ENCODE data around the gene RPL28. TPM values are rescaled to one million over a fixed set of nuclear protein-coding genes. Genes with fewer than 3 reads are reported as not detected.

The RPL28 gene
- total RNA-seq, 1 donor, result 310 TPM

DNA sequence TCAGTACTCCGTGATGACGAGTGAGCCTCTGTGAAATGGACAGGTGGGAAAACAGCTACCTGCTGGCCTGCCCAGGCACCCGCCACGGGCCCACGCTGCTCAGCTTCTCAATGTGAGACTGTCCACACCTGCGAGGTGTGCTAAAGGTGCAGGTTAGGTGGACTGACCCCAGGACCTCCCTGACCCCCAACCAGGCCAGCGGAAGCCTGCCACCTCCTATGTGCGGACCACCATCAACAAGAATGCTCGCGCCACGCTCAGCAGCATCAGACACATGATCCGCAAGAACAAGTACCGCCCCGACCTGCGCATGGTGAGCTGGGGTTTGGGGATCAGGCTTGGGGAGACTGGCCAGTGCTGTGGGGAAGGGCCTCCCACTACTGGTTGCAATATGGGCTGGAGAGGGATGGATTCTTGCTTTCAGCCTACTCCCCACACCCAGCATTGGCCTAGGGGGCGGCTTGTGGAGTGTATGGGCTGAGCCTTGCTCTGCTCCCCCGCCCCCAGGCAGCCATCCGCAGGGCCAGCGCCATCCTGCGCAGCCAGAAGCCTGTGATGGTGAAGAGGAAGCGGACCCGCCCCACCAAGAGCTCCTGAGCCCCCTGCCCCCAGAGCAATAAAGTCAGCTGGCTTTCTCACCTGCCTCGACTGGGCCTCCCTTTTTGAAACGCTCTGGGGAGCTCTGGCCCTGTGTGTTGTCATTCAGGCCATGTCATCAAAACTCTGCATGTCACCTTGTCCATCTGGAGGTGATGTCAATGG lies 2.2 kb downstream of the RPL28 start:
- H2AFZ ChIP-seq (ENCODE audit: low read length), result no peak overlapping the region
- H4K20me1 ChIP-seq (ENCODE audit: insufficient read depth, low read length), result peaks cover 64% of the 10 kb centered on the region
- TF ChIP-seq, protein P1, sequence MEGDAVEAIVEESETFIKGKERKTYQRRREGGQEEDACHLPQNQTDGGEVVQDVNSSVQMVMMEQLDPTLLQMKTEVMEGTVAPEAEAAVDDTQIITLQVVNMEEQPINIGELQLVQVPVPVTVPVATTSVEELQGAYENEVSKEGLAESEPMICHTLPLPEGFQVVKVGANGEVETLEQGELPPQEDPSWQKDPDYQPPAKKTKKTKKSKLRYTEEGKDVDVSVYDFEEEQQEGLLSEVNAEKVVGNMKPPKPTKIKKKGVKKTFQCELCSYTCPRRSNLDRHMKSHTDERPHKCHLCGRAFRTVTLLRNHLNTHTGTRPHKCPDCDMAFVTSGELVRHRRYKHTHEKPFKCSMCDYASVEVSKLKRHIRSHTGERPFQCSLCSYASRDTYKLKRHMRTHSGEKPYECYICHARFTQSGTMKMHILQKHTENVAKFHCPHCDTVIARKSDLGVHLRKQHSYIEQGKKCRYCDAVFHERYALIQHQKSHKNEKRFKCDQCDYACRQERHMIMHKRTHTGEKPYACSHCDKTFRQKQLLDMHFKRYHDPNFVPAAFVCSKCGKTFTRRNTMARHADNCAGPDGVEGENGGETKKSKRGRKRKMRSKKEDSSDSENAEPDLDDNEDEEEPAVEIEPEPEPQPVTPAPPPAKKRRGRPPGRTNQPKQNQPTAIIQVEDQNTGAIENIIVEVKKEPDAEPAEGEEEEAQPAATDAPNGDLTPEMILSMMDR (IDR thresholded peaks at IDR 0.05; ENCODE audit: extremely low read depth, low read depth, low read length), result no peak
- H3K4me1 ChIP-seq (ENCODE audit: insufficient read depth, low read length), result peaks cover 35% of the 10 kb centered on the region
- no peaks in the 10 kb centered on the region for H3K27me3 ChIP-seq (ENCODE audit: insufficient read depth, low read length)
- peak; percentile 36 for DNase-seq (ENCODE audit: insufficient read length, low spot score, missing footprints)
- H3K4me3 ChIP-seq (ENCODE audit: insufficient read depth, low read length), result peak overlapping the region; percentile 95
- H3K4me2 ChIP-seq (ENCODE audit: insufficient read depth, low read length), result peak overlapping the region; percentile 97
- H3K9me3 ChIP-seq (ENCODE audit: low read depth, low read length), result no peaks in the 10 kb centered on the region
- peaks cover 55% of the 10 kb centered on the region for H3K36me3 ChIP-seq (ENCODE audit: insufficient read depth, low read length)
- peak overlapping the region; percentile 23 for H3K27ac ChIP-seq (ENCODE audit: low read depth, low read length)
- H3K79me2 ChIP-seq (ENCODE audit: insufficient read depth, low read length), result peaks cover 56% of the 10 kb centered on the region

DNA sequence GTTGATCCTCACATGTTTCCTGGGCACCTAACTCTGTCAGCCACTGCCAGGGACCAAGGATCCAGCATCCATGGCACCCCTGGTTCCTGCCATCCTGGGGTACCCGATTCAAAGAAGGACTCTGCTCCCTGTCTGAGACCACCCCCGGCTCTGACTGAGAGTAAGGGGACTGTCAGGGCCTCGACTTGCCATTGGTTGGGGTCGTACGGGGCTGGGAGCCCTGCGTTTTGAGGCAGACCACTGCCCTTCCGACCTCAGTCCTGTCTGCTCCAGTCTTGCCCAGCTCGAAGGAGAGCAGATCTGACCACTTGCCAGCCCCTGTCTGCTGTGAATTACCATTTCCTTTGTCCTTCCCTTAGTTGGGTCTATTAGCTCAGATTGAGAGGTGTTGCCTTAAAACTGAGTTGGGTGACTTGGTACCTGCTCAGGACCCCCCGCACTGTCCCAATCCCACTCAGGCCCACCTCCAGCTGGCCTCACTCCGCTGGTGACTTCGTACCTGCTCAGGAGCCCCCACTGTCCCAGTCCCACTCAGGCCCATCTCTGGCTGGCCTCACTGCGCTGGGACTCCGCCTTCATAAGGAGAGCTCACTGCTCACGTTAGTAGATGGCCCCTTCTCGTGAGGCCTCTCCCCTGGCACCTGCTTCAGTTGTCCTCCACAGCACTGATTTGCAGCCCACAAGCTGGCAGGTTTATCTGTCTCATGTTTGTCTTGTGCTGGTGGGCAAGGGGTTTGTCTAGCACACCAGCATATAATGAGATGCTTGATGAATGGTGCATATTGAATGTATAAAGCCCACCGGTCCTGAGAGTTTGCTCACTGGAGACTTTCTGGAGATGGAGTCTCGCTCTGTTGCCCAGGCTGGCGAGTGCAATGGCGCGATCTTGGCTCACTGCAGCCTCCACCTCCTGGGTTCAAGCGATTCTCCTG lies 3.9 kb downstream of the RPL28 start:
- peaks cover 56% of the 10 kb centered on the region for H3K79me2 ChIP-seq (ENCODE audit: insufficient read depth, low read length)
- H3K36me3 ChIP-seq (ENCODE audit: insufficient read depth, low read length), result peaks cover 55% of the 10 kb centered on the region
- no peak overlapping the region for H3K4me3 ChIP-seq (ENCODE audit: insufficient read depth, low read length)
- no peaks in the 10 kb centered on the region for H3K27me3 ChIP-seq (ENCODE audit: insufficient read depth, low read length)
- H2AFZ ChIP-seq (ENCODE audit: low read length), result no peak overlapping the region
- TF ChIP-seq, protein P1 (IDR thresholded peaks at IDR 0.05; ENCODE audit: extremely low read depth, low read depth, low read length), result no peak
- peaks cover 28% of the 10 kb centered on the region for H3K4me1 ChIP-seq (ENCODE audit: insufficient read depth, low read length)
- peak overlapping the region; percentile 33 for H3K27ac ChIP-seq (ENCODE audit: low read depth, low read length)
- peak; percentile 63 for DNase-seq (ENCODE audit: insufficient read length, low spot score, missing footprints)
- H4K20me1 ChIP-seq (ENCODE audit: insufficient read depth, low read length), result peaks cover 64% of the 10 kb centered on the region
- H3K9me3 ChIP-seq (ENCODE audit: low read depth, low read length), result no peaks in the 10 kb centered on the region
- H3K4me2 ChIP-seq (ENCODE audit: insufficient read depth, low read length), result peak overlapping the region; percentile 97

DNA sequence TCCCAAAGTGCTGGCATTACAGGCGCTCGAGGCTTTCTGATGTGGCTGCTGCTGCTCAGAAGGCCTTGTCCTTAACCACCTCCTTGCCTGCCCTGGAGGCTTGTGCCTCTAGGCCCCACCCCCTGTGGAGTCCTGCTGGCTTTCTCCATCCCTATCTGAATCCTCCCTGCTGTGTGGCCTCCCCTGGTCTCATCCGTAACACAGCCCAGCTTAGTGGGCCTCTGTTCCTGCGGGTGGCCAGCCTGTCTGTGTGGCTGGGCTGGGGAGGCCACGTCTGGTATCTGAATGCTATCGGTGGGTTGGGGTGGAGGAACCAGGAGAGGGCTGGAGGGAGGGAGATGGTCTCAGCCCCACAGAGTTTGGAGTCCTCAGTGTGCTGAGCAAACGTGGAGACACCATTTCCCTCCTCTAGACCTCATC lies 4.7 kb downstream of the RPL28 start:
- Histone ChIP-seq H3K27me3 (ENCODE audit: insufficient read depth, low read length) (no peaks in the 10 kb centered on the region), H3K9me3 (ENCODE audit: low read depth, low read length) (no peaks in the 10 kb centered on the region), H3K4me3 (ENCODE audit: insufficient read depth, low read length) (no peak overlapping the region), H2AFZ (ENCODE audit: low read length) (no peak overlapping the region), H3K4me1 (ENCODE audit: insufficient read depth, low read length) (peaks cover 22% of the 10 kb centered on the region), H3K36me3 (ENCODE audit: insufficient read depth, low read length) (peaks cover 55% of the 10 kb centered on the region), H3K79me2 (ENCODE audit: insufficient read depth, low read length) (peaks cover 56% of the 10 kb centered on the region), H4K20me1 (ENCODE audit: insufficient read depth, low read length) (peaks cover 64% of the 10 kb centered on the region), H3K4me2 (ENCODE audit: insufficient read depth, low read length) (no peak overlapping the region), H3K27ac (ENCODE audit: low read depth, low read length) (no peak overlapping the region)
- TF ChIP-seq, protein P1 (IDR thresholded peaks at IDR 0.05; ENCODE audit: extremely low read depth, low read depth, low read length), result no peak
- DNase-seq (ENCODE audit: insufficient read length, low spot score, missing footprints), result peak; percentile 59
